HepG2 (cell line): ENCODE results near the gene AIDA. TPM values are rescaled to one million over a fixed set of nuclear protein-coding genes. Genes with fewer than 3 reads are reported as not detected.

Source experiments
- ATAC-seq: fragments of 200-7000 bp; cut with Tn5 transposase; 3 replicates; pipeline ENCODE4 v1.9.1; 2020; ENCODE audit warnings: mild to moderate bottlenecking, moderate library complexity
- BruUV-seq: library from RNA; stranded (reverse); fragments of 400-500 nt; replicated peaks from 2 replicates; lab custom pipeline; 2021; lab: Mats Ljungman, UMichigan
- CTCF ChIA-PET: fragments of 300-600 bp; formaldehyde crosslinking; extraction: SDS; loops from one replicate; lab custom pipeline; 2021; ENCODE audit warnings: low total read pairs, inconsistent platforms, low intra/inter-chr PET ratio; lab: Yijun Ruan, JAX
- POLR2A ChIA-PET: fragments of 350-600 bp; sonication (Branson Sonifier 250); formaldehyde crosslinking; loops from one replicate; lab custom pipeline; 2020; ENCODE audit warnings: antibody characterized with exemption, inconsistent platforms; lab: Yijun Ruan, JAX
- DNase-seq: peaks from one replicate; pipeline ENCODE4 v3.0.0-alpha.2; 2015; ENCODE audit warnings: low spot score
- FAIRE-seq: peaks from 3 replicates; lab custom pipeline; 2011; peaks lifted over from hg19 to GRCh38; lab: Jason Lieb, UNC
- H2AFZ ChIP-seq: one replicate; pipeline ENCODE4 v1.6.1; 2011; ENCODE audit warnings: low read length, inconsistent platforms
- H3K27ac ChIP-seq: fragments of 300-600 bp; 3 replicates; pipeline ENCODE4 v1.8.0; 2011; ENCODE audit warnings: mixed run types, mild to moderate bottlenecking, mixed read lengths, low read length, inconsistent platforms; ENCODE audit not compliant: insufficient read depth; ENCODE audit errors: extremely low read length
- H3K27me3 ChIP-seq, 2 experiments: fragments of 200-600 bp in 1 of 2; 2 replicates in 1 of 2; 3 replicates in 1 of 2; pipeline versions ENCODE4 v1.6.0 to v1.8.0; 2011; ENCODE audit warnings: low read length in 2 of 2, mild to moderate bottlenecking in 2 of 2, moderate library complexity in 2 of 2, inconsistent platforms in 1 of 2; ENCODE audit not compliant: insufficient read depth in 2 of 2, control insufficient read depth in 1 of 2
- H3K36me3 ChIP-seq, 2 experiments: fragments of 200-600 bp in 1 of 2; replicated peaks in 1 of 2; 2 replicates in 1 of 2; 3 replicates in 1 of 2; pipeline versions ENCODE4 v1.5.1 to v1.8.0; 2011; ENCODE audit warnings: low read length in 2 of 2, inconsistent platforms in 1 of 2; ENCODE audit not compliant: insufficient read depth in 2 of 2, control insufficient read depth in 1 of 2
- H3K4me1 ChIP-seq: 2 replicates; pipeline ENCODE4 v1.5.1; 2012; ENCODE audit warnings: low read length, inconsistent platforms; ENCODE audit not compliant: insufficient read depth
- H3K4me2 ChIP-seq: 2 replicates; pipeline ENCODE4 v1.6.0; 2011; ENCODE audit warnings: low read depth, low read length, inconsistent platforms
- H3K4me3 ChIP-seq, 3 experiments: fragments of 200-600 bp in 1 of 3; sonication (generic), shearing (Covaris generic) in 1 of 3; replicated peaks in 1 of 3; 2 replicates each; pipeline ENCODE4 v1.5.1; 2011 to 2016; ENCODE audit warnings: low read length in 3 of 3, inconsistent platforms in 2 of 3, low read depth in 2 of 3, mild to moderate bottlenecking in 2 of 3, control low read depth in 1 of 3, mixed read lengths in 1 of 3; ENCODE audit not compliant: insufficient read depth in 1 of 3
- H3K79me2 ChIP-seq: one replicate; pipeline ENCODE4 v1.6.1; 2011; ENCODE audit warnings: low read length, inconsistent platforms; ENCODE audit not compliant: insufficient read depth
- H3K9ac ChIP-seq: 2 replicates; pipeline ENCODE4 v1.6.0; 2011; ENCODE audit warnings: mild to moderate bottlenecking, low read depth, low read length, inconsistent platforms; ENCODE audit not compliant: insufficient read depth
- H3K9me3 ChIP-seq: 2 replicates; pipeline ENCODE4 v1.5.1; 2012; ENCODE audit warnings: mild to moderate bottlenecking, low read length
- H4K20me1 ChIP-seq: 2 replicates; pipeline ENCODE4 v1.6.0; 2011; ENCODE audit warnings: inconsistent platforms, mild to moderate bottlenecking, low read length, moderate library complexity; ENCODE audit not compliant: insufficient read depth
- CREM ChIP-seq, 2 experiments: sonication (generic) in 1 of 2; formaldehyde crosslinking in 1 of 2; IDR thresholded peaks; 2 replicates each; pipeline versions ENCODE4 v1.4.0 to v1.6.1; 2016 to 2020; ENCODE audit warnings: antibody characterized with exemption in 1 of 2, mild to moderate bottlenecking in 1 of 2, missing genetic modification reagents in 1 of 2
- FOXP1 ChIP-seq, 2 experiments: fragments of 450-650 bp in 1 of 2; IDR thresholded peaks; 2 replicates each; pipeline ENCODE4 v1.6.1; 2017 to 2018; ENCODE audit warnings: antibody characterized with exemption in 1 of 2
- HMGXB4 ChIP-seq, 2 experiments: sonication (generic) in 1 of 2; formaldehyde crosslinking in 1 of 2; IDR thresholded peaks; 2 replicates each; pipeline versions ENCODE4 v1.4.0 to v1.6.1; 2018 to 2020; ENCODE audit warnings: missing genetic modification reagents in 2 of 2, borderline replicate concordance in 1 of 2, low read depth in 1 of 2, mild to moderate bottlenecking in 1 of 2, missing biosample characterization in 1 of 2
- IRX3 ChIP-seq: sonication (generic); formaldehyde crosslinking; IDR thresholded peaks from 2 replicates; pipeline ENCODE4 v1.8.1; 2023; ENCODE audit warnings: mild to moderate bottlenecking, low read depth, missing genetic modification reagents, borderline replicate concordance
- THAP11 ChIP-seq: IDR thresholded peaks from 2 replicates; pipeline ENCODE4 v1.6.1; 2016; ENCODE audit warnings: missing biosample characterization, missing genetic modification reagents
- TOPORS ChIP-seq: sonication (generic); formaldehyde crosslinking; IDR thresholded peaks from 2 replicates; pipeline ENCODE4 v1.8.0; 2023; ENCODE audit warnings: mild to moderate bottlenecking, missing genetic modification reagents
- ZFP1 ChIP-seq: IDR thresholded peaks from 2 replicates; pipeline ENCODE4 v1.6.1; 2016
- ZNF18 ChIP-seq: sonication (generic); formaldehyde crosslinking; IDR thresholded peaks from 2 replicates; pipeline ENCODE4 v1.8.0; 2022; ENCODE audit warnings: mild to moderate bottlenecking, missing genetic modification reagents; ENCODE audit not compliant: insufficient replicate concordance
- ZNF619 ChIP-seq: sonication (generic); formaldehyde crosslinking; IDR thresholded peaks from 2 replicates; pipeline ENCODE4 v1.4.0; 2020; ENCODE audit warnings: mild to moderate bottlenecking, missing genetic modification reagents
- ZNF670 ChIP-seq: sonication (generic); formaldehyde crosslinking; IDR thresholded peaks from 2 replicates; pipeline ENCODE4 v1.8.0; 2022; ENCODE audit warnings: mild to moderate bottlenecking, missing genetic modification reagents, borderline replicate concordance
- ZSCAN12 ChIP-seq: sonication (generic); formaldehyde crosslinking; IDR thresholded peaks from 2 replicates; pipeline ENCODE4 v1.9.0; 2021; ENCODE audit warnings: mild to moderate bottlenecking, missing genetic modification reagents
- WGBS: methylation state at CpG from one replicate; pipeline ENCODE4 v1.1.6; 2017; ENCODE audit warnings: low lambda C conversion rate; 5-methylcytosine and 5-hydroxymethylcytosine counted together
- in situ Hi-C: cut with HindIII; loops from 2 replicates; pipeline ENCODE4 v1.10.0; 2017; ENCODE audit warnings: low pct_unique_long_range_greater_than_20kb; ENCODE audit not compliant: extremely low pct_ligation_motif_present
- intact Hi-C: fragments of 100-400 bp; cut with micrococcal nuclease; formaldehyde crosslinking; loops from one replicate; pipeline ENCODE4 v1.10.0; 2022; ENCODE audit not compliant: unreplicated experiment
- polyA plus RNA-seq, 8 experiments: library from polyadenylated mRNA; depleted of rRNA in 3 of 8; stranded (reverse) in 7 of 8; unstranded in 1 of 8; fragments of >200 nt; fragmentation: Illumina TruSeq in 4 of 8; extraction: Trizol in 4 of 8; gene quantifications; 2 replicates each; pipeline versions ENCODE4 v1.2.1 to v1.2.3, GENCODE V29; 2011 to 2016; ENCODE audit warnings: low read depth in 4 of 8, missing spikeins in 1 of 8, mixed read lengths in 1 of 8; ENCODE audit not compliant: insufficient read depth in 1 of 8
- total RNA-seq, 5 experiments: library from RNA; depleted of rRNA; stranded (reverse); fragments of >200 nt; fragmentation: Illumina TruSeq; extraction: Trizol; gene quantifications; 2 replicates each; pipeline ENCODE4 v1.2.3, GENCODE V29; 2016; ENCODE audit warnings: low read depth in 1 of 5

Gene AIDA
- total and polyA plus RNA-seq, 2 of the 13 experiments (the other 11 are each of a cell fraction or from before 2014, with no cell fraction given): 17.5 to 35.4 TPM

GRCh38 chr1:222622765-222623164 lies 89.5 kb downstream of the AIDA start:
- DNase-seq (no peak), ATAC-seq (no peak)
- Histone ChIP-seq H3K4me3 (no peak overlapping the region), H3K9me3 (no peaks in the 10 kb centered on the region), H3K27me3 (no peaks in the 10 kb centered on the region; a peak in 1 of 5 replicates), H4K20me1 (0 out of 2 replicates have a peak, but pooled peaks cover 6% of the 10 kb centered on the region), H3K4me1 (peaks cover 16% of the 10 kb centered on the region), H2AFZ (no peak overlapping the region), H3K4me2 (no peak overlapping the region), H3K79me2 (peaks cover 17% of the 10 kb centered on the region)
- no TSS peak for BruUV-seq
- POLR2A ChIA-PET: no interaction called here
- in situ Hi-C loops: no loop called here
- CTCF ChIA-PET: no interaction called here
- intact Hi-C loops: no loop called here
- WGBS: 94% methylated on average over 5 of the region's 5 CpGs
- TF ChIP-seq HMGXB4 (CRISPR knock-in tag; IDR thresholded peaks at IDR 0.05; ENCODE audit: borderline replicate concordance in 1 of 2, low read depth in 1 of 2) (no peak), ZNF18 (CRISPR knock-in tag) (no peak), ZFP1 (no peak), TOPORS (CRISPR knock-in tag) (no peak), THAP11 (CRISPR knock-in tag) (no peak), ZNF670 (no peak), ZSCAN12 (CRISPR knock-in tag) (no peak), FOXP1 (IDR thresholded peaks at IDR 0.05) (no peak), FOXP1 (CRISPR knock-in tag; IDR thresholded peaks at IDR 0.05) (no peak), CREM (IDR thresholded peaks at IDR 0.05) (no peak), CREM (CRISPR knock-in tag; IDR thresholded peaks at IDR 0.05) (no peak), IRX3 (CRISPR knock-in tag) (no peak), ZNF619 (CRISPR knock-in tag) (no peak)
- TF ChIP-seq, all 625 proteins: peak for 0
- FAIRE-seq: no peak
- Histone ChIP-seq H3K27ac (no peak overlapping the region), H3K9ac (no peak overlapping the region), H3K36me3 (peaks cover 11 to 50% of the 10 kb centered on the region in 2 experiments)
